WERI-Rb-1 (cell line): Measurements from ENCODE around the gene PLEKHN1.

Experiments used
- DNase-seq: peaks from one replicate; pipeline ENCODE4 v3.0.0-alpha.2; 2020
- H3K27ac ChIP-seq: fragments of 250-450 bp; sonication (Bioruptor Pico); 2 replicates; pipeline ENCODE4 v1.5.1; 2020; ENCODE audit warnings: mild to moderate bottlenecking, moderate library complexity
- H3K27me3 ChIP-seq: fragments of 250-450 bp; sonication (Bioruptor Pico); 2 replicates; pipeline ENCODE4 v1.5.1; 2021; ENCODE audit warnings: mild to moderate bottlenecking, low read depth, moderate library complexity; ENCODE audit not compliant: insufficient read depth, severe bottlenecking
- H3K36me3 ChIP-seq: fragments of 250-450 bp; sonication (Bioruptor Pico); 2 replicates; pipeline ENCODE4 v1.5.1; 2020; ENCODE audit warnings: mild to moderate bottlenecking, moderate library complexity
- H3K4me3 ChIP-seq: 2 replicates; pipeline ENCODE4 v1.5.1; 2011; ENCODE audit warnings: low read depth, mild to moderate bottlenecking, control low read depth, low read length
- H3K9me3 ChIP-seq: fragments of 250-450 bp; sonication (Bioruptor Pico); 2 replicates; pipeline ENCODE4 v1.5.1; 2021; ENCODE audit warnings: mild to moderate bottlenecking, moderate library complexity; ENCODE audit not compliant: severe bottlenecking
- CTCF ChIP-seq: IDR thresholded peaks from 2 replicates; pipeline ENCODE4 v1.5.1; 2011; ENCODE audit warnings: low read depth, mild to moderate bottlenecking, control low read depth, inconsistent platforms, low read length

PLEKHN1 gene

GRCh38 chr1:1022302-1023009 lies 56.2 kb downstream of the PLEKHN1 start:
- peaks cover 33% of the 10 kb centered on the region for H3K36me3 ChIP-seq
- DNase-seq = peak; percentile 56
- no peaks in the 10 kb centered on the region for H3K27me3 ChIP-seq
- no peak overlapping the region for H3K4me3 ChIP-seq
- no peak for TF ChIP-seq CTCF
- peak overlapping the region; percentile 65 for H3K27ac ChIP-seq
- H3K9me3 ChIP-seq = no peaks in the 10 kb centered on the region

GRCh38 chr1:1023700-1024099 lies 57.4 kb downstream of the PLEKHN1 start:
- H3K4me3 ChIP-seq = no peak overlapping the region
- no peak overlapping the region for H3K27ac ChIP-seq
- no peak for DNase-seq
- H3K27me3 ChIP-seq = no peaks in the 10 kb centered on the region
- H3K36me3 ChIP-seq = peaks cover 38% of the 10 kb centered on the region
- no peak for TF ChIP-seq CTCF
- H3K9me3 ChIP-seq = no peaks in the 10 kb centered on the region

GRCh38 chr1:1024149-1024770 lies 58.0 kb downstream of the PLEKHN1 start:
- DNase-seq = no peak
- H3K27ac ChIP-seq = no peak overlapping the region
- H3K27me3 ChIP-seq = no peaks in the 10 kb centered on the region
- H3K9me3 ChIP-seq = no peaks in the 10 kb centered on the region
- no peak overlapping the region for H3K4me3 ChIP-seq
- no peak for TF ChIP-seq CTCF
- peaks cover 38% of the 10 kb centered on the region for H3K36me3 ChIP-seq

- Histone ChIP-seq H3K9me3 (no peaks in the 10 kb centered on the region), H3K36me3 (peaks cover 38% of the 10 kb centered on the region), H3K27me3 (no peaks in the 10 kb centered on the region), H3K27ac (no peak overlapping the region), H3K4me3 (no peak overlapping the region)
- TF ChIP-seq CTCF = no peak
- no peak for DNase-seq
Measured at GRCh38 chr1:1024771-1025699, 58.8 kb downstream of the PLEKHN1 start.
